Measurements from ENCODE around the gene SMIM41.

Gene SMIM41

DNA sequence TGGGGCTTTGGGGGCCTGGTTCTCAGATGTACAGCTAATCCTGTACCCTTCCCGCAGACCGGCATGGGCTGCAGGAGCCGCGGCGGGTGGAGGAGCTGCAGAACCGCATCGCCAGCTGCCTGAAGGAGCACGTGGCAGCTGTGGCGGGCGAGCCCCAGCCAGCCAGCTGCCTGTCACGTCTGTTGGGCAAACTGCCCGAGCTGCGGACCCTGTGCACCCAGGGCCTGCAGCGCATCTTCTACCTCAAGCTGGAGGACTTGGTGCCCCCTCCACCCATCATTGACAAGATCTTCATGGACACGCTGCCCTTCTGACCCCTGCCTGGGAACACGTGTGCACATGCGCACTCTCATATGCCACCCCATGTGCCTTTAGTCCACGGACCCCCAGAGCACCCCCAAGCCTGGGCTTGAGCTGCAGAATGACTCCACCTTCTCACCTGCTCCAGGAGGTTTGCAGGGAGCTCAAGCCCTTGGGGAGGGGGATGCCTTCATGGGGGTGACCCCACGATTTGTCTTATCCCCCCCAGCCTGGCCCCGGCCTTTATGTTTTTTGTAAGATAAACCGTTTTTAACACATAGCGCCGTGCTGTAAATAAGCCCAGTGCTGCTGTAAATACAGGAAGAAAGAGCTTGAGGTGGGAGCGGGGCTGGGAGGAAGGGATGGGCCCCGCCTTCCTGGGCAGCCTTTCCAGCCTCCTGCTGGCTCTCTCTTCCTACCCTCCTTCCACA lies 20.7 kb upstream of the SMIM41 start:
- Histone ChIP-seq H3K4me3 (ENCODE audit: low read length in 2 of 2) (no peak overlapping the region), H3K27ac (ENCODE audit: low read length) (no peak overlapping the region), H3K9ac (ENCODE audit: low read length in 2 of 2) (no peak overlapping the region), H3K27me3 (ENCODE audit: control insufficient read depth in 1 of 2, insufficient read depth in 2 of 2, low read length in 2 of 2) (no peaks in the 10 kb centered on the region), H3K4me1 (ENCODE audit: control insufficient read depth, insufficient read depth, low read length) (peaks cover 27% of the 10 kb centered on the region), H3K36me3 (ENCODE audit: control insufficient read depth in 2 of 2, insufficient read depth in 2 of 2, low read length in 2 of 2) (peaks cover 37 to 43% of the 10 kb centered on the region in 2 donors), H3K9me3 (ENCODE audit: control insufficient read depth in 2 of 2, low read length in 2 of 2) (no peaks in the 10 kb centered on the region)

GRCh38 chr12:52059582-52060497 lies 19.7 kb upstream of the SMIM41 start:
- no peaks in the 10 kb centered on the region for H3K9me3 ChIP-seq (ENCODE audit: control insufficient read depth in 2 of 2, low read length in 2 of 2)

DNA sequence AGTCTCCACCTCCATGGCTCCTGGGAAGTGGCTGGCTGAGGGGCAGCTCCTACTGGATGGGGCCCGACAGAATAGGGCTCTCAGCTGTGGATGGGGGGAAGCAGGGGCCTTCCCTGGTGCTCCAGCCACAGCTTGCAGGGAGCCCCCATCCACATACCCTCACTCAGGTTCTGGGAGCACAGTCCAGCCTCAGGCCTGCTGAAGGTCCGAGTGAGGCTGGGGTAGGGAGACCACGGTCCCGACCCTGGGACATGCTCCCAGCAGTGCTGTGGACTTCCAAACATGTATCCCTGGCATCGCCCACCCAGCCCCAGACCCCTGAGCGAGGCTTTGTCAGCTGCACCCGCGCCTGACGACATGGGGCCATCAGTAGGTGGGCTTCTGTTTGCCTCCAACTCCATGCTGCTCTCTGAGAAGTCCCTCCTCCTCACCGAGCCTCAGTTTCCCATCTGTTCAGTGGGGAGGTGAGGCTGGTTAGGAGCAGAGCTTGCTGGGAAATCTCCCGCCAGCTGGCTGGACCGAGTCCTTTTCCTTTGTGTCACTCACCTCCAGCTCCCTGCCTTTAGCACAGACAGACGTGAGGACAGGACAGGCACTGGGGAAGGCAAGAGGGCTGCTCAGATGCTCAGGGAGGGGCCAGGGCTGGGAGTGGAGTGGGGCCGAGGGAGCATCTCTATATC lies 18.9 kb upstream of the SMIM41 start:
- H3K36me3 ChIP-seq (ENCODE audit: control insufficient read depth in 2 of 2, insufficient read depth in 2 of 2, low read length in 2 of 2), result peaks cover 23 to 26% of the 10 kb centered on the region in 2 donors
- H3K9me3 ChIP-seq (ENCODE audit: control insufficient read depth in 2 of 2, low read length in 2 of 2), result no peaks in the 10 kb centered on the region
- H3K4me3 ChIP-seq (ENCODE audit: low read length in 2 of 2), result no peak overlapping the region
- H3K27ac ChIP-seq (ENCODE audit: low read length), result no peak overlapping the region
- H3K9ac ChIP-seq (ENCODE audit: low read length in 2 of 2), result no peak overlapping the region
- peaks cover 19% of the 10 kb centered on the region for H3K4me1 ChIP-seq (ENCODE audit: control insufficient read depth, insufficient read depth, low read length)
- no peaks in the 10 kb centered on the region for H3K27me3 ChIP-seq (ENCODE audit: control insufficient read depth in 1 of 2, insufficient read depth in 2 of 2, low read length in 2 of 2)

More at GRCh38 chr12:52059582-52060497, 19.7 kb upstream of the SMIM41 start:
- Histone ChIP-seq H3K9ac (ENCODE audit: low read length in 2 of 2) (no peak overlapping the region), H3K4me3 (ENCODE audit: low read length in 2 of 2) (no peak overlapping the region), H3K36me3 (ENCODE audit: control insufficient read depth in 2 of 2, insufficient read depth in 2 of 2, low read length in 2 of 2) (peaks cover 28 to 33% of the 10 kb centered on the region in 2 donors), H3K4me1 (ENCODE audit: control insufficient read depth, insufficient read depth, low read length) (peaks cover 24% of the 10 kb centered on the region), H3K27me3 (ENCODE audit: control insufficient read depth in 1 of 2, insufficient read depth in 2 of 2, low read length in 2 of 2) (no peaks in the 10 kb centered on the region), H3K27ac (ENCODE audit: low read length) (no peak overlapping the region)

GRCh38 chr12:52061470-52062166 lies 17.9 kb upstream of the SMIM41 start:
- H3K4me3 ChIP-seq (ENCODE audit: low read length in 2 of 2), result no peak overlapping the region
- no peak overlapping the region for H3K9ac ChIP-seq (ENCODE audit: low read length in 2 of 2)
- no peaks in the 10 kb centered on the region for H3K9me3 ChIP-seq (ENCODE audit: control insufficient read depth in 2 of 2, low read length in 2 of 2)
- no peaks in the 10 kb centered on the region for H3K27me3 ChIP-seq (ENCODE audit: control insufficient read depth in 1 of 2, insufficient read depth in 2 of 2, low read length in 2 of 2)
- H3K36me3 ChIP-seq (ENCODE audit: control insufficient read depth in 2 of 2, insufficient read depth in 2 of 2, low read length in 2 of 2), result peaks cover 13 to 21% of the 10 kb centered on the region in 2 donors
- H3K27ac ChIP-seq (ENCODE audit: low read length), result peak overlapping the region; percentile 18
- peaks cover 16% of the 10 kb centered on the region for H3K4me1 ChIP-seq (ENCODE audit: control insufficient read depth, insufficient read depth, low read length)

- Histone ChIP-seq H3K27me3 (ENCODE audit: control insufficient read depth in 1 of 2, insufficient read depth in 2 of 2, low read length in 2 of 2) (no peaks in the 10 kb centered on the region), H3K9ac (ENCODE audit: low read length in 2 of 2) (no peak overlapping the region), H3K36me3 (ENCODE audit: control insufficient read depth in 2 of 2, insufficient read depth in 2 of 2, low read length in 2 of 2) (peaks cover 9 to 14% of the 10 kb centered on the region in 2 donors), H3K27ac (ENCODE audit: low read length) (peak overlapping the region; percentile 18), H3K9me3 (ENCODE audit: control insufficient read depth in 2 of 2, low read length in 2 of 2) (no peaks in the 10 kb centered on the region), H3K4me1 (ENCODE audit: control insufficient read depth, insufficient read depth, low read length) (peaks cover 16% of the 10 kb centered on the region), H3K4me3 (ENCODE audit: low read length in 2 of 2) (no peak overlapping the region)
Observed at GRCh38 chr12:52062167-52063081, 17.1 kb upstream of the SMIM41 start.

- H3K4me1 ChIP-seq (ENCODE audit: control insufficient read depth, insufficient read depth, low read length), result peaks cover 16% of the 10 kb centered on the region
- H3K27ac ChIP-seq (ENCODE audit: low read length), result peak overlapping the region; percentile 11
- no peak overlapping the region for H3K9ac ChIP-seq (ENCODE audit: low read length in 2 of 2)
- H3K27me3 ChIP-seq (ENCODE audit: control insufficient read depth in 1 of 2, insufficient read depth in 2 of 2, low read length in 2 of 2), result no peaks in the 10 kb centered on the region
- peaks cover 3 to 8% of the 10 kb centered on the region in 2 donors for H3K36me3 ChIP-seq (ENCODE audit: control insufficient read depth in 2 of 2, insufficient read depth in 2 of 2, low read length in 2 of 2)
- H3K9me3 ChIP-seq (ENCODE audit: control insufficient read depth in 2 of 2, low read length in 2 of 2), result no peaks in the 10 kb centered on the region
- no peak overlapping the region for H3K4me3 ChIP-seq (ENCODE audit: low read length in 2 of 2)
Observed at GRCh38 chr12:52063082-52063924, 16.2 kb upstream of the SMIM41 start.

DNA sequence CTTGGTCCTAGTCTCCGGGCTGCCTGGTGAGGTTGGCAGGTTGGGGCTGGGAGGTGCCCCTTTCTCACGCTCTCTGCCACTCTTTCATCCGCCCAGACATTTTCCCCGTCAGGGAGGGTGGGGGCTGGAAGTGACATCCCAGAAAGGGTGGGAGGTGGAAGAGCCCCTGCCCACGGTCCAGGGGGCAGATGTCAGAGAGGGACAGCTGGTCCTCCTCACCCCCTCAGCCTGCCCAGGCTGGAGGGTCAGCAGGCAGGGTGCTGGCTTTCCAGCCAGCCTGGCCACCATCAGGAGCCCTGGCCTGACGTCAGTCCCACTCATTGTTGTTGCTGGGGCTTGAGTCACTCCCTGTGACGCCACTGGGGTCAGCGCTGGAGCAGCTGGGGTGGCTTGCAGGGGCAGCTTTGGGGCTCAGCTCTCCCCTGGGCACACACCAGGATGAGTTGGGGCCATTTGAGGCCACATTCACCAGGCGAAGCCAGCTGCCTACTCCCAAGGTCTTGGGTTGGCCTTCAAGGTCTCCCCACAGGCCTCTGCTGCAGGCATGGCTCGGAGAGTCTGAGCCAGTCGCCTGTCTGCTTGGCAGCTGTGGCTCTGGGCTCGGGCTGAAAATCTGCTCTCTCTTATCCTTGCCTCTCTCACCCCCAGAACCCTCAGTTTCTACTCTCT lies 15.4 kb upstream of the SMIM41 start:
- H3K4me1 ChIP-seq (ENCODE audit: control insufficient read depth, insufficient read depth, low read length), result peaks cover 18% of the 10 kb centered on the region
- no peaks in the 10 kb centered on the region for H3K27me3 ChIP-seq (ENCODE audit: control insufficient read depth in 1 of 2, insufficient read depth in 2 of 2, low read length in 2 of 2)
- no peak overlapping the region for H3K4me3 ChIP-seq (ENCODE audit: low read length in 2 of 2)
- H3K27ac ChIP-seq (ENCODE audit: low read length), result peak overlapping the region; percentile 46
- H3K9ac ChIP-seq (ENCODE audit: low read length in 2 of 2), result no peak overlapping the region
- no peaks in the 10 kb centered on the region for H3K9me3 ChIP-seq (ENCODE audit: control insufficient read depth in 2 of 2, low read length in 2 of 2)
- H3K36me3 ChIP-seq (ENCODE audit: control insufficient read depth in 2 of 2, insufficient read depth in 2 of 2, low read length in 2 of 2), result peaks cover 0 to 3% of the 10 kb centered on the region in 2 donors

GRCh38 chr12:52066346-52067080 lies 13.0 kb upstream of the SMIM41 start:
- Histone ChIP-seq H3K9me3 (ENCODE audit: control insufficient read depth in 2 of 2, low read length in 2 of 2) (no peaks in the 10 kb centered on the region), H3K27me3 (ENCODE audit: control insufficient read depth in 1 of 2, insufficient read depth in 2 of 2, low read length in 2 of 2) (no peaks in the 10 kb centered on the region), H3K36me3 (ENCODE audit: control insufficient read depth in 2 of 2, insufficient read depth in 2 of 2, low read length in 2 of 2) (no peaks in the 10 kb centered on the region), H3K4me3 (ENCODE audit: low read length in 2 of 2) (no peak overlapping the region), H3K4me1 (ENCODE audit: control insufficient read depth, insufficient read depth, low read length) (peaks cover 37% of the 10 kb centered on the region), H3K9ac (ENCODE audit: low read length in 2 of 2) (no peak overlapping the region), H3K27ac (ENCODE audit: low read length) (no peak overlapping the region)

Data from stomach smooth muscle (tissue), 2 donors.